ENCODE data around the gene DDX39B.
A peak's percentile ranks its signal among the peaks of the same experiment; 100 is the strongest.
"Not testable (repeated sequence)": the region's sequence is repeated elsewhere in the genome, so short reads cannot be mapped to it uniquely, and the experiment has no call there.

DDX39B gene

DNA sequence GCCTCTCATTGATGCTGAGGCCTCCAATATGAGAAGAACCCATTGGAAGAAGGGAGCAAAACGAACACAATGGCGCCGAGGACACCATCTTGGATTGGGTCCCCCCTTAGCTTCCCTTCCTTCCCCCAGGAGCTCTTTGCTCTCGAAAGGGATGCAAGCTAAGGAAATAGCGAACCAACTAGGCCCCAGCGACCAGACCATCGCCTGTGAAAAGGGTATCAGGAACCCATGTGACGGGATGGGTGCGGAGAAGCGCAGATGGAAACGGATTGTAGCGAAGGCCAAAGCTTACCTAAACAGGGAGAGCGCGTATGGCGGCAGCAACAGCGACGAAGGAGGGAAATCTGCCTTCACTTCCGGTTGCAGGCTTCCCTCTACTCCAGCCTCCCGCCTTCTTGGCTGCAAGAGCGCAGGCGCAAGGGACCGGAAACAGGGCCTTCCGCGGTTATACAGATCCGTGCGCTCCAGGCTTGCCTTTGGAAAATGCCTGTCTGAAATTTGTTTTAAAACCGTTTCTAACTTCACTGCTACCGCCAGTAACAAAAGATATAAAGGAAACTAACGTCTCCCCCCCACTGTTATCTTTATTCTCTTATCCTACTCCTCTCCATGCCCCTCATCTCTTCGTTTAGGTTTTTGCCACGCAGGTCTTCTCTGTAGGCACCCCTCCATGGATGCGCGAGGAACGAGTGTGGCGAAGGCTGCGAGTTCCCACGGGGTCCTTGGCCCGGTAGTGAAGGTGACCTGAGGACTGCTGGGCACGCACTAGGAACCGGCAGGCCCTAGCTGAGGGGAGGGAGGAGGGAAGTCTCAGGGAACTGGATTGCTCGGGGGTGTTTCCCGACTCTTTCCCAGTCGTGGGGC lies at the start of gene DDX39B:
TSS of gene DDX39B (minus strand) at position 346 of the 864 bp plus-strand sequence. CDS start 1,471 bp downstream, outside the sequence.
- peak; percentile 98 for DNase-seq (ENCODE audit: low read depth)
- TF ChIP-seq, protein P1, sequence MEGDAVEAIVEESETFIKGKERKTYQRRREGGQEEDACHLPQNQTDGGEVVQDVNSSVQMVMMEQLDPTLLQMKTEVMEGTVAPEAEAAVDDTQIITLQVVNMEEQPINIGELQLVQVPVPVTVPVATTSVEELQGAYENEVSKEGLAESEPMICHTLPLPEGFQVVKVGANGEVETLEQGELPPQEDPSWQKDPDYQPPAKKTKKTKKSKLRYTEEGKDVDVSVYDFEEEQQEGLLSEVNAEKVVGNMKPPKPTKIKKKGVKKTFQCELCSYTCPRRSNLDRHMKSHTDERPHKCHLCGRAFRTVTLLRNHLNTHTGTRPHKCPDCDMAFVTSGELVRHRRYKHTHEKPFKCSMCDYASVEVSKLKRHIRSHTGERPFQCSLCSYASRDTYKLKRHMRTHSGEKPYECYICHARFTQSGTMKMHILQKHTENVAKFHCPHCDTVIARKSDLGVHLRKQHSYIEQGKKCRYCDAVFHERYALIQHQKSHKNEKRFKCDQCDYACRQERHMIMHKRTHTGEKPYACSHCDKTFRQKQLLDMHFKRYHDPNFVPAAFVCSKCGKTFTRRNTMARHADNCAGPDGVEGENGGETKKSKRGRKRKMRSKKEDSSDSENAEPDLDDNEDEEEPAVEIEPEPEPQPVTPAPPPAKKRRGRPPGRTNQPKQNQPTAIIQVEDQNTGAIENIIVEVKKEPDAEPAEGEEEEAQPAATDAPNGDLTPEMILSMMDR (IDR thresholded peaks at IDR 0.05; ENCODE audit: insufficient read depth, low read depth, low read length, missing control alignments): no peak
- H3K4me3 ChIP-seq (ENCODE audit: low read length): peak within 1 kb of the TSS; percentile 91

DNA sequence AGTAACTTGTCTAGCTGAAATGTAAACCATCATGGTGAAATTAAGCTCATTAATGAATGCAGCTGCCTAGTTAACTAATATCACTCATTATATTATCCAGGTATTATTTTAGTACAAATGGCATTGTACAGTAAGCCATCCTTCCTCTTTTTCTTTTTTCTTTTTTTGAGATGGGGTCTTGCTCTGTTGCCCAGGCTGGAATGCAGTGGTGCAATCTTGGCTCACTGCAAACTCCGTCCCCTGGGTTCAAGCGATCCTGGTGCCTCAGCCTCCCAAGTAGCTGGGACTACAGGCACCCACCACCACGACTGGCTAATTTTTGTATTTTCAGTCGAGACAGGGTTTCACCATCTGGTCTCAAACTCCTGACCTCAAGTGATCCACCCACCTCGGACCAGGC lies 48.9 kb upstream of the DDX39B start:
- DNase-seq (ENCODE audit: low read depth); H3K4me3 ChIP-seq (ENCODE audit: low read length): not testable (repeated sequence)

- TF ChIP-seq, protein P1 (IDR thresholded peaks at IDR 0.05; ENCODE audit: insufficient read depth, low read depth, low read length, missing control alignments): no peak
- no peak overlapping the region for H3K4me3 ChIP-seq (ENCODE audit: low read length)
- no peak for DNase-seq (ENCODE audit: low read depth)
Measured at GRCh38 chr6:31588871-31589650, 47.3 kb upstream of the DDX39B start.

DNA sequence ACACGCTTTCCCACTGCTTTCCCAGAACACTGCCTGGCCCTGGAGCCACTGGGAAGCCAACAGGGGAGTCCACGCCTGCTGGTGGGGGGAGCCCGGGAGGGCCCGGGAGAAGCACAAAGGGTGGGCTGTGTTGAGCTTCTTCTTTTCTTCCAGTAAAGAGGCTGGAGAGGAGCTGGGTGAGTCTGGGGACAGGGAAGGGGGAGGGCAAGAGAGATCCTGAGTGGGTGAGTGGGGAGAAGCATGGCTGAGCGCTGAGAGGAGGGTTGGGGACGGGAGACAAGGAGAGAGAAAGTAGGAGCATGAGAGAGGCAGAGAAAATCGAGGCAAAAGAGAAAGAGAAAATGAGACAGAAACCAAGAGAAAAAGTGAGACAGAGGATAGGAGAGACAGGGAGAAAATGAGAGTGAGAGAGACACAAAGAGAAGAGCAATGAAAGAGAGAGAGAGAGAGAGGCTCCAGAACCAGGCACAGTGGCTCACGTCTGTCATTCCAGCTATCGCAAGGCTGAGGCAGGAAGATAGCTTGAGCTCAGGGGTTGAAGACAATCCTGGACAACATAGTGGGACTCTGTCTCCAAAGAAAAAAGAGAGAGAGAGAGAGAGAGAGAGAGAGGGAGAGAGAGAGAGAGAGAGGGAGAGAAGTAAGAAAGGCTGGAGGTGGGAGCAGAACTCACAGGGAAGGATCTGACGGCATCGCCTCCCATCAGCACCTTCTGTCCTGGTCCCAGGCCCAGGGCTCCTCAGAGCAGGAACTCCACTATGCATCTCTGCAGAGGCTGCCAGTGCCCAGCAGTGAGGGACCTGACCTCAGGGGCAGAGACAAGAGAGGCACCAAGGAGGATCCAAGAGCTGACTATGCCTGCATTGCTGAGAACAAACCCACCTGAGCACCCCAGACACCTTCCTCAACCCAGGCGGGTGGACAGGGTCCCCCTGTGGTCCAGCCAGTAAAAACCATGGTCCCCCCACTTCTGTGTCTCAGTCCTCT lies 46.3 kb upstream of the DDX39B start:
- DNase-seq (ENCODE audit: low read depth): no peak
- no peak overlapping the region for H3K4me3 ChIP-seq (ENCODE audit: low read length)
- TF ChIP-seq, protein P1 (IDR thresholded peaks at IDR 0.05; ENCODE audit: insufficient read depth, low read depth, low read length, missing control alignments): no peak

GRCh38 chr6:31586599-31587281 lies 44.9 kb upstream of the DDX39B start:
- DNase-seq (ENCODE audit: low read depth): no peak
- TF ChIP-seq, protein P1 (IDR thresholded peaks at IDR 0.05; ENCODE audit: insufficient read depth, low read depth, low read length, missing control alignments): no peak
- no peak overlapping the region for H3K4me3 ChIP-seq (ENCODE audit: low read length)

GRCh38 chr6:31586008-31586407 lies 44.2 kb upstream of the DDX39B start, which contains the start of gene LST1:
LST1 (plus strand) TSS chr6:31586277; CDS start chr6:31587300, 1,023 bp downstream.
- TF ChIP-seq, protein P1 (IDR thresholded peaks at IDR 0.05; ENCODE audit: insufficient read depth, low read depth, low read length, missing control alignments): no peak
- H3K4me3 ChIP-seq (ENCODE audit: low read length): no peak within 1 kb of the TSS
- DNase-seq (ENCODE audit: low read depth): no peak
